GM12878 (cell line): ENCODE results near the gene CDH4. TPM values are rescaled to one million over a fixed set of nuclear protein-coding genes. Genes with fewer than 3 reads are reported as not detected.

ENCODE experiments used
- ATAC-seq: fragments of 200-7000 bp; cut with Tn5 transposase; 3 replicates; pipeline ENCODE4 v1.9.1; 2020; ENCODE audit warnings: mild to moderate bottlenecking, moderate library complexity
- BruUV-seq: library from RNA; stranded (reverse); fragments of 400-500 nt; replicated peaks from 2 replicates; lab custom pipeline; 2021; lab: Mats Ljungman, UMichigan
- CTCF ChIA-PET: fragments of 300-600 bp; sonication (Branson Sonifier 250); formaldehyde crosslinking; extraction: SDS; loops from one replicate; lab custom pipeline; 2021; ENCODE audit warnings: inconsistent platforms; lab: Yijun Ruan, JAX
- POLR2A ChIA-PET: fragments of 350-600 bp; formaldehyde crosslinking; extraction: SDS; loops from one replicate; lab custom pipeline; 2021; ENCODE audit warnings: inconsistent platforms; lab: Charles Lee
- RAD21 ChIA-PET: fragments of 300-600 bp; sonication (Branson Sonifier 250); formaldehyde crosslinking; loops from one replicate; lab custom pipeline; 2023; ENCODE audit warnings: antibody characterized with exemption; ENCODE audit not compliant: unreplicated experiment; lab: Charles Lee
- SMC1A ChIA-PET: fragments of 300-600 bp; sonication (Branson Sonifier 250); formaldehyde crosslinking; loops from one replicate; lab custom pipeline; 2023; ENCODE audit not compliant: unreplicated experiment, uncharacterized antibody; lab: Charles Lee
- DNase-seq: peaks from one replicate; pipeline ENCODE4 v3.0.0-alpha.2; 2011; ENCODE audit warnings: low read depth, low spot score
- FAIRE-seq: peaks from 3 replicates; lab custom pipeline; 2011; peaks lifted over from hg19 to GRCh38; lab: Jason Lieb, UNC
- H2AFZ ChIP-seq: 2 replicates; pipeline ENCODE4 v1.6.0; 2011; ENCODE audit warnings: low read depth, low read length, control low read depth; ENCODE audit not compliant: control insufficient read depth
- H3K27ac ChIP-seq: 2 replicates; pipeline ENCODE4 v1.5.1; 2011; ENCODE audit warnings: control low read depth; ENCODE audit not compliant: control insufficient read depth, insufficient read depth
- H3K27me3 ChIP-seq, 2 experiments: replicated peaks in 1 of 2; 2 replicates each; pipeline versions ENCODE4 v1.6.0 to v1.6.1; 2011; ENCODE audit warnings: low read length in 1 of 2; ENCODE audit not compliant: control insufficient read depth in 2 of 2, insufficient read depth in 2 of 2
- H3K36me3 ChIP-seq, 2 experiments: 2 replicates each; pipeline ENCODE4 v1.5.1; 2011; ENCODE audit warnings: low read length in 1 of 2; ENCODE audit not compliant: control insufficient read depth in 2 of 2, insufficient read depth in 2 of 2
- H3K4me1 ChIP-seq: 2 replicates; pipeline ENCODE4 v1.6.1; 2011; ENCODE audit warnings: mild to moderate bottlenecking, low read length, moderate library complexity, mixed read lengths; ENCODE audit not compliant: control insufficient read depth, insufficient read depth
- H3K4me2 ChIP-seq: 2 replicates; pipeline ENCODE4 v1.6.0; 2011; ENCODE audit warnings: control low read depth; ENCODE audit not compliant: control insufficient read depth, insufficient read depth
- H3K4me3 ChIP-seq: fragments of 200-600 bp; sonication (generic); 2 replicates; pipeline ENCODE4 v1.5.1; 2016
- H3K79me2 ChIP-seq: 2 replicates; pipeline ENCODE4 v1.6.0; 2011; ENCODE audit warnings: low read length; ENCODE audit not compliant: control insufficient read depth, insufficient read depth
- H3K9ac ChIP-seq: 2 replicates; pipeline ENCODE4 v1.8.0; 2011; ENCODE audit warnings: low read length, control low read depth, mixed read lengths; ENCODE audit not compliant: control insufficient read depth, insufficient read depth
- H3K9me3 ChIP-seq: replicated peaks from 3 replicates; pipeline ENCODE4 v1.5.1; 2011; ENCODE audit warnings: mild to moderate bottlenecking, low read length; ENCODE audit not compliant: control insufficient read depth, insufficient read depth
- H4K20me1 ChIP-seq: 2 replicates; pipeline ENCODE4 v1.6.0; 2011; ENCODE audit not compliant: control insufficient read depth, insufficient read depth
- FOXM1 ChIP-seq: IDR thresholded peaks from 2 replicates; pipeline ENCODE4 v1.6.1; 2012; ENCODE audit warnings: low read depth, mild to moderate bottlenecking, inconsistent platforms, low read length, moderate library complexity
- IRF4 ChIP-seq: IDR thresholded peaks from 2 replicates; pipeline ENCODE4 v1.6.1; 2011; ENCODE audit warnings: low read depth, low read length
- MTA2 ChIP-seq: fragments of 450-650 bp; IDR thresholded peaks from 2 replicates; pipeline ENCODE4 v1.6.1; 2016; ENCODE audit warnings: low read depth, mild to moderate bottlenecking, moderate library complexity
- MTA3 ChIP-seq: IDR thresholded peaks from 2 replicates; pipeline ENCODE4 v1.6.1; 2012; ENCODE audit warnings: low read length, inconsistent platforms, borderline replicate concordance
- POLR2AphosphoS2 ChIP-seq: IDR thresholded peaks from 2 replicates; pipeline ENCODE4 v1.6.1; 2011; ENCODE audit warnings: low read depth, mild to moderate bottlenecking, low read length, improper control_type of control experiment, moderate library complexity
- WGBS: methylation state at CpG from one replicate; pipeline ENCODE4 v1.1.6; 2016; ENCODE audit warnings: low lambda C conversion rate; ENCODE audit not compliant: insufficient replicate concordance, insufficient coverage; ENCODE audit errors: missing lambda C conversion rate; 5-methylcytosine and 5-hydroxymethylcytosine counted together
- in situ Hi-C: fragments of 300-500 bp; cut with MboI; formaldehyde crosslinking; loops from 9 replicates; pipeline ENCODE4 v1.14.3; 2018; ENCODE audit warnings: mixed read lengths
- intact Hi-C: fragments of 100-400 bp; cut with micrococcal nuclease; formaldehyde crosslinking; loops from one replicate; pipeline ENCODE4 v1.14.2; 2022; ENCODE audit not compliant: unreplicated experiment
- polyA plus RNA-seq, 11 experiments: library from polyadenylated mRNA; depleted of rRNA in 4 of 11; unstranded in 6 of 11; stranded (reverse) in 5 of 11; fragments of >200 nt; fragmentation: Nextera tagmentation in 4 of 11; fragmentation: Illumina TruSeq in 1 of 11; extraction: Ambion mirVana in 4 of 11; extraction: Trizol in 1 of 11; gene quantifications; 1 replicate in 1 of 11; 2 replicates in 10 of 11; pipeline versions ENCODE4 v1.2.1 to v1.2.3, GENCODE V29; 2011 to 2016; ENCODE audit warnings: inconsistent platforms in 2 of 11, missing spikeins in 2 of 11, low read depth in 1 of 11
- total RNA-seq, 4 experiments: library from RNA; depleted of rRNA in 3 of 4; stranded (reverse); fragments of >200 nt in 3 of 4; fragmentation: Illumina TruSeq in 1 of 4; extraction: Trizol in 1 of 4; gene quantifications; 2 replicates each; pipeline versions ENCODE4 v1.2.1 to v1.2.3, GENCODE V29; 2013 to 2021
- TF ChIP-seq, protein P1 (sequence below): fragments of 450-650 bp; IDR thresholded peaks from 2 replicates; pipeline ENCODE4 v1.6.1; 2017; ENCODE audit warnings: borderline replicate concordance
- TF ChIP-seq, protein P2 (sequence below): fragments of 450-650 bp; IDR thresholded peaks from 2 replicates; pipeline ENCODE4 v1.6.1; 2017; ENCODE audit warnings: mild to moderate bottlenecking, low read depth, inconsistent platforms; ENCODE audit not compliant: poor library complexity, severe bottlenecking

CDH4 gene
- total and polyA plus RNA-seq, 10 of the 15 experiments (the other 5 are each of a cell fraction or from before 2014, with no cell fraction given): not detected

DNA sequence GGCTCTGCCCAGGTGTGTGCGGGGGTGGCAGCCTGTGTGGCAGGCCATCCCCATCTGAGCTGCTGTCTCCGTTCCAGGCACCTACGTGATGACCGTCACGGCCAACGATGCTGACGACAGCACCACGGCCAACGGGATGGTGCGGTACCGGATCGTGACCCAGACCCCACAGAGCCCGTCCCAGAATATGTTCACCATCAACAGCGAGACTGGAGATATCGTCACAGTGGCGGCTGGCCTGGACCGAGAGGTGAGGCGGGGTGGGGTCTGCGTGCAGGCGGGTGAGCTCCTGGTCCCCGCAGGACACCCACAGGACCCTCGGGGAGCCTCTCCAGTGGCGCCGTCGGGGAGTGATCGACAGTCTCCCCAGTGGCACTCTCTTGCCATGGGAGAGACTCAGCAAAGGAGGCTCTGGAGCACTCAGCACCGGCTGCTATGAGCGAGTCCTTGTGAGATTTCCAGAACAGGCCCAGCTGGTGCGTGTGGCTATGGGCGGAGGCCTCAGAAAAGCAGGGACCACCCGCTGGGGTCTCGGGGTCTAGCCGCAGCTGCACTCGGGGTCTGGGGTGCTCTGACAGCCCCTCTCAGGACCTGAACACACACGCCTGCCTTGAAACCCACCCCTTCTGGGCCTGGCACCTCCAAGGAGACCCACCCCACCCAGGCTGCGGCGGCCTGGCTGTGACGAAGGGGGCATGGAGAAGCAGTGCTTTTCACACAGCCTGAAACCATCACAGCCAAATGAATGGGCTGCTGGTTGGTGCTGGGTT, 621.8 kb downstream of the CDH4 start:
- FAIRE-seq (no peak), DNase-seq (no peak), ATAC-seq (no peak)
- CTCF ChIA-PET: no interaction called here
- H3K4me1 ChIP-seq: no peaks in the 10 kb centered on the region
- H3K36me3 ChIP-seq: no peaks in the 10 kb centered on the region
- H3K4me2 ChIP-seq: no peak overlapping the region
- RAD21 ChIA-PET: no interaction called here
- H3K79me2 ChIP-seq: no peaks in the 10 kb centered on the region
- BruUV-seq: no TSS peak
- POLR2A ChIA-PET: no interaction called here
- WGBS: 66% methylated on average over 31 of the region's 38 CpGs
- H3K9ac ChIP-seq: no peak overlapping the region
- TF ChIP-seq POLR2AphosphoS2 (no peak), FOXM1 (no peak), IRF4 (no peak), MTA3 (no peak), MTA2 (no peak)
- TF ChIP-seq, protein P1, sequence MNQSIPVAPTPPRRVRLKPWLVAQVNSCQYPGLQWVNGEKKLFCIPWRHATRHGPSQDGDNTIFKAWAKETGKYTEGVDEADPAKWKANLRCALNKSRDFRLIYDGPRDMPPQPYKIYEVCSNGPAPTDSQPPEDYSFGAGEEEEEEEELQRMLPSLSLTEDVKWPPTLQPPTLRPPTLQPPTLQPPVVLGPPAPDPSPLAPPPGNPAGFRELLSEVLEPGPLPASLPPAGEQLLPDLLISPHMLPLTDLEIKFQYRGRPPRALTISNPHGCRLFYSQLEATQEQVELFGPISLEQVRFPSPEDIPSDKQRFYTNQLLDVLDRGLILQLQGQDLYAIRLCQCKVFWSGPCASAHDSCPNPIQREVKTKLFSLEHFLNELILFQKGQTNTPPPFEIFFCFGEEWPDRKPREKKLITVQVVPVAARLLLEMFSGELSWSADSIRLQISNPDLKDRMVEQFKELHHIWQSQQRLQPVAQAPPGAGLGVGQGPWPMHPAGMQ: no peak
- TF ChIP-seq, protein P2, sequence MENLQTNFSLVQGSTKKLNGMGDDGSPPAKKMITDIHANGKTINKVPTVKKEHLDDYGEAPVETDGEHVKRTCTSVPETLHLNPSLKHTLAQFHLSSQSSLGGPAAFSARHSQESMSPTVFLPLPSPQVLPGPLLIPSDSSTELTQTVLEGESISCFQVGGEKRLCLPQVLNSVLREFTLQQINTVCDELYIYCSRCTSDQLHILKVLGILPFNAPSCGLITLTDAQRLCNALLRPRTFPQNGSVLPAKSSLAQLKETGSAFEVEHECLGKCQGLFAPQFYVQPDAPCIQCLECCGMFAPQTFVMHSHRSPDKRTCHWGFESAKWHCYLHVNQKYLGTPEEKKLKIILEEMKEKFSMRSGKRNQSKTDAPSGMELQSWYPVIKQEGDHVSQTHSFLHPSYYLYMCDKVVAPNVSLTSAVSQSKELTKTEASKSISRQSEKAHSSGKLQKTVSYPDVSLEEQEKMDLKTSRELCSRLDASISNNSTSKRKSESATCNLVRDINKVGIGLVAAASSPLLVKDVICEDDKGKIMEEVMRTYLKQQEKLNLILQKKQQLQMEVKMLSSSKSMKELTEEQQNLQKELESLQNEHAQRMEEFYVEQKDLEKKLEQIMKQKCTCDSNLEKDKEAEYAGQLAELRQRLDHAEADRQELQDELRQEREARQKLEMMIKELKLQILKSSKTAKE: no peak
- H4K20me1 ChIP-seq: no peaks in the 10 kb centered on the region
- intact Hi-C loops: no loop called here
- H3K27me3 ChIP-seq: no peaks in the 10 kb centered on the region
- in situ Hi-C loops: no loop called here
- no peak overlapping the region for H3K27ac ChIP-seq
- no peak overlapping the region for H2AFZ ChIP-seq
- no peak overlapping the region for H3K4me3 ChIP-seq
- H3K9me3 ChIP-seq: no peaks in the 10 kb centered on the region; the same call in 2 of the 3 replicates
- SMC1A ChIA-PET: no interaction called here
